HUES6 (cell line): ENCODE measurements around the gene ADTRP.

ENCODE experiments used
- H3K27ac ChIP-seq: 2 replicates; pipeline ENCODE4 v1.7.0; 2013; ENCODE audit warnings: low read depth, mild to moderate bottlenecking, low read length, inconsistent platforms
- H3K27me3 ChIP-seq: 2 replicates; pipeline ENCODE4 v1.6.1; 2013; ENCODE audit warnings: low read length; ENCODE audit not compliant: control insufficient read depth, insufficient read depth
- H3K36me3 ChIP-seq: 2 replicates; pipeline ENCODE4 v1.6.1; 2013; ENCODE audit warnings: low read length; ENCODE audit not compliant: control insufficient read depth, insufficient read depth
- H3K4me1 ChIP-seq: 2 replicates; pipeline ENCODE4 v1.6.1; 2013; ENCODE audit warnings: low read length; ENCODE audit not compliant: control insufficient read depth, insufficient read depth
- H3K4me3 ChIP-seq: 2 replicates; pipeline ENCODE4 v1.5.1; 2013; ENCODE audit warnings: low read depth, low read length
- H3K9ac ChIP-seq: one replicate; pipeline ENCODE4 v1.6.1; 2013; ENCODE audit warnings: mild to moderate bottlenecking, low read length
- H3K9me3 ChIP-seq: 2 replicates; pipeline ENCODE4 v1.6.1; 2013; ENCODE audit warnings: low read depth, low read length; ENCODE audit not compliant: control insufficient read depth, insufficient read depth

Gene ADTRP

DNA sequence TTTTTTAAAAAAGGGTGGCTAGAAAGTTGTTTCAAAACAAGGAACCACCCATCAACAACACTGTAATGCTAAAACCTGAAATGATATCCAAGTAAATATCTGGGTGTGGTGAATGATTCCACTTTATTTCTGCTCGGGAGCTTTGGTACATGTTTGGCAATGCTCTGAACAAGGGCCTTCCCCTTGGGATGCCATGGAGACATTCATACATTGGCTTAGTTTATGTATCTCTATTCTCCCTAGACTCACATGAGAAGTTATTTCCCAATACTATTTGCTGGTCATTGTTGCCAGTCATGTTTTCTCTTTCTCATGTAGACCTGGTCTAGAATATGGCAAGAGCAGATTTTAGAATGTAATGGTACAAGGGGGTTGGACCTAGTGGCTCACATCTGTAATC, 22.9 kb downstream of the ADTRP start:
- peaks cover 6% of the 10 kb centered on the region for H3K4me1 ChIP-seq
- H3K27ac ChIP-seq = no peak overlapping the region
- H3K9ac ChIP-seq = no peak overlapping the region
- H3K9me3 ChIP-seq = peaks cover 10% of the 10 kb centered on the region
- no peaks in the 10 kb centered on the region for H3K27me3 ChIP-seq
- no peak overlapping the region for H3K4me3 ChIP-seq
- no peaks in the 10 kb centered on the region for H3K36me3 ChIP-seq

- Histone ChIP-seq H3K9ac (no peak overlapping the region), H3K4me3 (no peak overlapping the region), H3K4me1 (peaks cover 2% of the 10 kb centered on the region), H3K36me3 (no peaks in the 10 kb centered on the region), H3K27ac (no peak overlapping the region), H3K27me3 (no peaks in the 10 kb centered on the region), H3K9me3 (peaks cover 10% of the 10 kb centered on the region)
Observed at GRCh38 chr6:11754625-11755271, 23.9 kb downstream of the ADTRP start.

DNA sequence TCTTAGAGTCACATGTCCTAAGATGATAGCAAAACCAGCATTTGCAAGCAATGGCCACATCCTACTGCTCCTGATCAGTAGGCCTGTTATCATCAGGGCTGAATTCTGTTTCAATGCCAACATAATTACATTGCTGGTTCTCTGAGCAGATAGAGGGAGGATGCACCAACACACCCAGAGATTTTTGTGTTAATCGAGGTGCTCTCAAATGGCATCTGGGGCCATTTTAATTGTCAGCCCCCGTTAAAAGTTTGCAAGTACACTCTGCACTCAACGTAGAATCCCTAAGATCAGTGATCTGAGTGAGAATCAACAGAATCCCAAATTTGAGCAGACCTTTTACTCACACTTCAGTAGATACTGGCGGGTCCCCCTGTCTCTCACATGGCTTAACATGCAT, 24.8 kb downstream of the ADTRP start:
- Histone ChIP-seq H3K4me1 (no peaks in the 10 kb centered on the region), H3K27ac (no peak overlapping the region), H3K9me3 (peaks cover 10% of the 10 kb centered on the region), H3K36me3 (no peaks in the 10 kb centered on the region), H3K9ac (no peak overlapping the region), H3K4me3 (no peak overlapping the region), H3K27me3 (no peaks in the 10 kb centered on the region)

- Histone ChIP-seq H3K9ac (no peak overlapping the region), H3K36me3 (no peaks in the 10 kb centered on the region), H3K27ac (no peak overlapping the region), H3K9me3 (peaks cover 2% of the 10 kb centered on the region; the same call in 1 of the 2 replicates), H3K4me1 (peaks cover 5% of the 10 kb centered on the region; the same call in 1 of the 2 replicates), H3K4me3 (no peak overlapping the region), H3K27me3 (no peaks in the 10 kb centered on the region)
Observed at GRCh38 chr6:11752360-11752759, 26.2 kb downstream of the ADTRP start.

- H3K27ac ChIP-seq = no peak overlapping the region
- no peak overlapping the region for H3K4me3 ChIP-seq
- H3K36me3 ChIP-seq = no peaks in the 10 kb centered on the region
- no peak overlapping the region for H3K9ac ChIP-seq
- H3K4me1 ChIP-seq = peaks cover 5% of the 10 kb centered on the region; the same call in 1 of the 2 replicates
- no peaks in the 10 kb centered on the region for H3K27me3 ChIP-seq
- H3K9me3 ChIP-seq = no peaks in the 10 kb centered on the region
Observed at GRCh38 chr6:11750682-11751081, 27.9 kb downstream of the ADTRP start.

DNA sequence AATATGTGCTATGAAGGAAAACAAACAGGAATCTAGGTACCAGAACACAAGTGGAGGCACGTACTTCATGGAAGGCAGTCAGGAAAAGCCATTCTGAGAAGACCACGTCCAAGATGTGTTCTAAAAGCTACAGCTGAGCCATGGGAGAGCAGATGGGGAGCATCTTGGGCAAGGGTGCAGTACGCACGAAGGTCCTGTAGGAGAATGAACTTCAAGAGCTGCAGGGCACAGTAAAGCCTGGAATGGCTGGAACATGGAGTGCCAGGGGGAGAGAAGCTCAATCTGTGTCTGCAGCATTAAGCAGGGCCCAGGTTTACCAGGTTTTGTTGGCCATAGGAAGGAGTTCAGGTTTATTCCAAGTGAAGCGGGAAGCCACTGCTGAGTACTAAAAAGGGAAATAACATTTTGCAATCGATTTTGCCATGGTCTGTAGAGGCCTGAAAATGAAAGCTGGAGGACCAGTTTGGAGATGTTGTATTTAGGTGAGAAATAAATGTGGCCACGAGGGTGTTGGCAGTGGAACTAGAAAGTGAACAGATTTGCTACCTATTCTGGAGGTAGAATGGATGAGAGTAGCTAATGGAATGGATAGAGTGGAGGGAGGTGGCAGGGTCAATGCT, 29.9 kb downstream of the ADTRP start:
- no peak overlapping the region for H3K4me3 ChIP-seq
- H3K27me3 ChIP-seq = no peaks in the 10 kb centered on the region
- H3K36me3 ChIP-seq = no peaks in the 10 kb centered on the region
- no peak overlapping the region for H3K9ac ChIP-seq
- no peak overlapping the region for H3K27ac ChIP-seq
- 0 out of 2 replicates have a peak, but pooled peaks cover 4% of the 10 kb centered on the region for H3K9me3 ChIP-seq
- peaks cover 5% of the 10 kb centered on the region; the same call in 1 of the 2 replicates for H3K4me1 ChIP-seq

DNA sequence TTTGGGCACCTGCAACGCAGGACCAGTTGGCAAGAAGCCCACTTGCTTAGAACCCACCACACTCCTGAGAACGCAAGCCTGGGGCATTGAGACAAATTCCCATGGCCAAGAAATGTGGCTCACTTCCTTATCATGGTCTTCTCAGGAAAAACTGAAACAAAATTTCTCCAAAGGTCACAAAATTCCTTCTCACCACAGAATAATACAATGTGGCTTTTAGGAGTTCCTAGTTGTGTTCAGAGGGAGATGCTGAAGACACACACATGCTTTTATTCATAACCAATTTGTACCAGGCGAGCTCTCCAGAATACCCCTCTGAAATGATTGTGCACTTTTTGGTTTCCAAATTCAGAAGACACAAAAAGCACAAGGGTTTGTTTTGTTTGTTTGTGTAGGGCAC, 31.6 kb downstream of the ADTRP start:
- H3K9me3 ChIP-seq = 0 out of 2 replicates have a peak, but pooled peaks cover 4% of the 10 kb centered on the region
- H3K36me3 ChIP-seq = no peaks in the 10 kb centered on the region
- peaks cover 5% of the 10 kb centered on the region; the same call in 1 of the 2 replicates for H3K4me1 ChIP-seq
- no peak overlapping the region for H3K27ac ChIP-seq
- no peak overlapping the region for H3K9ac ChIP-seq
- no peak overlapping the region for H3K4me3 ChIP-seq
- no peaks in the 10 kb centered on the region for H3K27me3 ChIP-seq

GRCh38 chr6:11744753-11745152, 33.9 kb downstream of the ADTRP start:
- Histone ChIP-seq H3K9me3 (0 out of 2 replicates have a peak, but pooled peaks cover 4% of the 10 kb centered on the region), H3K9ac (no peak overlapping the region), H3K36me3 (no peaks in the 10 kb centered on the region), H3K4me3 (no peak overlapping the region), H3K27me3 (no peaks in the 10 kb centered on the region), H3K27ac (no peak overlapping the region), H3K4me1 (peaks cover 5% of the 10 kb centered on the region; the same call in 1 of the 2 replicates)

DNA sequence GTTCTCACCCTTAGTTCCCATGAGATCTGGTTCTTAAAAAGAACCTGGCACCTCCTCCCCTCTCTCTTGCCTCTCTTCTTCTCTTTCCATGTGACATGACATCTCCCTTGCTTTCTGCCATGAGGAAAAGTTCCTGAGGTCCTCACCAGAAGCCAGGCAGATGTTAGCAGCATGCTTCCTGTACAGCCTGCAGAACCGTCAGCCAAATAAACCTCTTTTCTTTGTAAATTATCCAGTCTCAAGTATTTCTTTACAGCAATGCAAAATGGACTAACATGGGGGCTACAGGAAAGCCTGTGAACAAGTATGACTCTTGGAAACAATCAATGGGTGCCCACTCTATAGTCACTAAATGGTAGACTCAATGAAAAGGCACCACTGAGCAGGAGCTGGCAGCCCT, 34.5 kb downstream of the ADTRP start:
- Histone ChIP-seq H3K4me3 (no peak overlapping the region), H3K9ac (no peak overlapping the region), H3K36me3 (no peaks in the 10 kb centered on the region)

DNA sequence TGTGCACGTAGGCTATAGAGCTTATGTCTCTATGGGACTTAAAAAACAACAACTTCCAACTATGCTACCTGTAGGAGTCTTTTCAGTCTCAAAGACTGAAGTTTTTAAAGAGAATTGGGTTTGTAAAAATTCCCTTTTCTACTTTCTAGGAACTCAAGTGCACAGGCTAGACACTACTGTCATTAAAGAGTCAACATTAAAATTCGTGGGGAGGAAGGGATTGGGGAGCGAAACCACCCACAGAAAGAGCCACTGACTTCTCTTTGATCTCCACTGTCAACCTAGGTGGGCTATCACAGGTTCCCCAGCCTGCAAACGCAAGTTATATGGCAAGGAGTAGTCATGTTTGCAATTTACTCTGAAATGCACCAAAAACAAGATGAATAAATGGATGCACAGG, 37.7 kb downstream of the ADTRP start:
- no peaks in the 10 kb centered on the region for H3K4me1 ChIP-seq
- H3K27ac ChIP-seq = no peak overlapping the region
- 0 out of 2 replicates have a peak, but pooled peaks cover 4% of the 10 kb centered on the region for H3K9me3 ChIP-seq
- H3K9ac ChIP-seq = no peak overlapping the region
- no peak overlapping the region for H3K4me3 ChIP-seq
- H3K36me3 ChIP-seq = no peaks in the 10 kb centered on the region
- H3K27me3 ChIP-seq = no peaks in the 10 kb centered on the region

More for the DNA sequence above, 34.5 kb downstream of the ADTRP start:
- Histone ChIP-seq H3K9me3 (0 out of 2 replicates have a peak, but pooled peaks cover 4% of the 10 kb centered on the region), H3K4me1 (peaks cover 5% of the 10 kb centered on the region; the same call in 1 of the 2 replicates), H3K27ac (no peak overlapping the region), H3K27me3 (no peaks in the 10 kb centered on the region)

GRCh38 chr6:11738661-11739375, 39.8 kb downstream of the ADTRP start:
- H3K9me3 ChIP-seq = no peaks in the 10 kb centered on the region
- H3K27me3 ChIP-seq = no peaks in the 10 kb centered on the region
- H3K9ac ChIP-seq = no peak overlapping the region
- H3K4me1 ChIP-seq = no peaks in the 10 kb centered on the region
- H3K36me3 ChIP-seq = no peaks in the 10 kb centered on the region
- H3K27ac ChIP-seq = no peak overlapping the region
- H3K4me3 ChIP-seq = no peak overlapping the region
